Fibroblast of skin of back (primary cell): ENCODE data around the gene ARID3A.

Experiments used
- DNase-seq: peaks from one replicate; pipeline ENCODE4 v3.0.0-alpha.2; 2013

ARID3A gene

DNA sequence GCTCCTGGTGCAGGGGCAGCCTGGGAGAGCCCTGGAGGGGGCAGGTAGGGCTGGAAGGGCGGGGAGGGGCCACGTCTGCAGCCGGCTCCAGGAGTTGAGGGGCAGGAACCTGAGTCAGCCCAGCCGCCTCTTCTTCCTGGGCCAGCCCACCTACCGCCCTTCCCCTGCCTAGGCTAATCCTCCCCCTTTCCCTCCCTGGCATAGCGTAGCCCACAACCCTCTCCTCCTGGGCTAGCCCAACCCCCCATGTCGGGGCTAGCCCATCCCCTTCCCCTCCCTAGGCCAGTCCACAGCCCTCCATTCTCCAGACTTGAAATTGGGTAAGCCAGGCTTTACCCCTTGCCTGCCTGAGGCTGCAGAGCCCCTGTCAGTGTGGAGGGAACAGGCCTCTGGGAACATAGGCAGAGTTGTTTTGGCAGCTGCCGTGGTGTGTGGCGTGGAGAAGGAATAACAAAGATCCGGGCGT is 37.7 kb downstream of the ARID3A start:
- no peak for DNase-seq

DNA sequence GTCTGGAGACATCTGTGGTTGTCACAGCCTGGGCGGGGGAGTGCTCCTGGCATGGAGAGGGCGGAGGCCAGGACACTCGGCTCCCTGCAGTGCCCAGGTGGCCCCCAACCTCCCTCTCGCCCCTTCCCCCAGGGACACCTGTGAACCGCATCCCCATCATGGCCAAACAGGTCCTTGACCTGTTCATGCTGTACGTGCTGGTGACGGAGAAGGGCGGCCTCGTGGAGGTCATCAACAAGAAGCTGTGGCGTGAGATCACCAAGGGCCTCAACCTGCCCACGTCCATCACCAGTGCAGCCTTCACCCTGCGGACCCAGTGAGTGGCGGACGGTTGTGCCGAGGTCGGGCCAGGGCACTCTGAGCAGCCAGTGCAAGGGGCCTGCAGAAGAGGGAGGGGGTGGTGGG is 38.3 kb downstream of the ARID3A start:
- no peak for DNase-seq

DNA sequence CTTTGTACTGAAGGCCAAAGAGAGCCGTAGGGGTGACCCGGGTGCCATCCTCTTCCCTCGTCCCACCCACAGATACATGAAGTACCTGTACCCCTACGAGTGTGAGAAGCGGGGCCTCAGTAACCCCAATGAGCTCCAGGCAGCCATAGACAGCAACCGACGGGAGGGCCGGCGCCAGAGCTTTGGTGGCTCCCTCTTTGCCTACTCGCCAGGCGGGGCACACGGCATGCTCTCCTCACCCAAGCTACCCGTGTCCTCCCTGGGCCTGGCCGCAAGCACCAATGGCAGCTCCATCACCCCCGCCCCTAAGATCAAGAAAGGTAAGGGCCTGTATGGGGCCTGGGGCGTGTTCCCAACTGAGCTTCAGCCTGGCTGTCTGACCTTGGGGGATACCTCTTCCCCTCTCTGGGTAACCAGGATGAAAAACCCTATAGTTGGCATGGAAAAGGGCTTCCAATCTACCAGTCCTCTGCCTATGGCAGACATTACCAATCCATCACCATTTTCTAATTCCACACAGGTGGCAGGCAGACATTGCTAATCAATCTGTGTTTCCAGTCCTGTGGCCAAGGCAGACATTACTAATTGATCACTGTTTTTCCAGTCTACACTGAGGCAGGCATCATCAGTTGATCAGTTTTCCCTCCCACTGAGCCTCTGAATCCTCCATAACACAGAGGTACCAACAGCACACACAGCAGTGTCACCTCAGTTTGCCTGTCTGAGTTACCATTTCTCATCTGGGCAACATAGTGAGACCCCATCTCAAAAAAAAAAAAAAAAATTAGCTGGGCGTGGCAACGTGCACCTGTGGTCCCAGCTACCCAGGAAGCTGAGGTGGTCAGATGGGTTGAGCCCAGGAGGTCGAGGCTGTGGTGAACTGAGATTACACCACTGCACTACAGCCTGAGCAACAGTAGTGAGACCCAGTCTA is 39.2 kb downstream of the ARID3A start:
- no peak for DNase-seq

- DNase-seq: no peak
Measured at GRCh38 chr19:966485-967088, 40.8 kb downstream of the ARID3A start.

DNA sequence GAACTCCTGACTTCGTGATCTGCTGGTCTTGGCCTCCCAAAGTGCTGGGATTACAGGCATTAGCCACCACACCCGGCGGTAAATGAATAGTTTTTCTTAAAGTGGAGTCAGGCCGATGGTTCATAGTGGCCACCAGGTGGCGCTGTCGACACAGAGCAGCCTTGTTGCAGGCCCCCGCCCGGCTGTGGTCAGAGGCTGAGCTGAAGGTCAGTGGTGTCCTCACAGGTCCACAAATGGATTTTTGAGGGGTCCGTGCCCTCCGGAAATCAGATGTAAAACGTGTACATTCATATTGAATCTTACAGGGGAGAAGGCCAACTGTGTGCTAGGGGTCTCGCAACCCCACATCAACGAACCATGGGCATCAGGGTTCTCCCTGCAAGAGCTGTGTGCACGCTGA is 44.9 kb downstream of the ARID3A start:
- no peak for DNase-seq

DNA sequence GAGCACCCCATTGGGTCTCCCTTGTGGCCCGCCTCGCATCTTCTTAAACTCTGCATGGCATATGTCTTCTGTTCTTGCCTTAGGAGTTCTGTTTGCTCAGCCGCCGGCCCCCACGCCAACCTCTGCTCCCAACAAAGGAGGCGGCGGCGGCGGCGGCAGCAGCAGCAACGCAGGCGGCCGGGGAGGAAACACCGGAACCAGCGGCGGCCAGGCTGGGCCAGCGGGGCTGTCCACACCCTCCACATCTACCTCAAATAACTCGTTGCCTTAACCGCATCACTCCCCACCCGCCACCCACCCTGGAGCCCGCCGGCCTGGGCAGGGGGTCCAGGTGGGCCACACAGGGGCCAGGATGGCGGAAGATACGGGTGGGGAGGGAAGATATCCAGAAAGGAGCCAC is 46.0 kb downstream of the ARID3A start:
- DNase-seq: no peak

- DNase-seq: no peak
Measured at GRCh38 chr19:972281-972680, 46.4 kb downstream of the ARID3A start.

DNA sequence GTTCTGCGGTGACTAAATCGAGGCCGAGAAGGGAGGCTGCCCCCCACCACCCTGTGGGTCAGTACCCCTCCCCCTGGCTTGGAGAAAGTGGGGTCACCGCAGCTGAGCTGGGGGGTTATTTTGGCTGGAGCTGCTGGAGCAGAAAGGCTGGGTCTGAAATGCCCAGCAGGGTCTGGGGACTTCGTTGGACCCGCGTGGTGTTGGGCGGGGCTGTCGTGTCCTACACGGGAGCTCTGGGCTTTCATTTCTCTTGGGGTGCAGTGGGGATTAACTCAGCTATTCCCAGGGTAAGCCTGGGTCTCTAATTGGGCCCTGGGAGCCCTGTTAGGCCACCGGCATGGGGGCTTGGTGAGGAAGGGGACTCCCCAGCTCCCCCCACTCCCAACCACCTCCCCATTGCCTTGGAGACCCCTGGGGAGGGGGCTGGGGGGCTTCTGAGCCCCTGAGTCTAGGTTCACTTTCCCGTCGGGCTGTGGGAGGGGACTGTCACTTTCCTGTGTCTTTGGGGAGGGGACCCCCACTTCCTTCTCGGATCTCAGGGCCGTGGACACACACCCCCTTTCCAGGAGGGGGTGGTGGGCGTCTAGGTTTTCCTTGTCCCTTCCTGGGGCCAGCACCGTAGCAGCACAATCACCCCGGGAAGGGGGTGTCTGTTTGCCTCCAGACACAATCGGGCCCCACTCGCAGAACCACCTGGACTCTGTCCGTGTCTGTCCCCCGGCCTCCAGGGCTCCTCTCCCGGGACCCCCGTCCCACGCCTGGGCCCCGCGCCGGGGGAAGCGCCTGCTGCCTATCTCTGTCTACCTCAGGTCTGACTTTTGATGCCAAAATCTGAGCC is 48.1 kb downstream of the ARID3A start:
- DNase-seq: no peak

DNA sequence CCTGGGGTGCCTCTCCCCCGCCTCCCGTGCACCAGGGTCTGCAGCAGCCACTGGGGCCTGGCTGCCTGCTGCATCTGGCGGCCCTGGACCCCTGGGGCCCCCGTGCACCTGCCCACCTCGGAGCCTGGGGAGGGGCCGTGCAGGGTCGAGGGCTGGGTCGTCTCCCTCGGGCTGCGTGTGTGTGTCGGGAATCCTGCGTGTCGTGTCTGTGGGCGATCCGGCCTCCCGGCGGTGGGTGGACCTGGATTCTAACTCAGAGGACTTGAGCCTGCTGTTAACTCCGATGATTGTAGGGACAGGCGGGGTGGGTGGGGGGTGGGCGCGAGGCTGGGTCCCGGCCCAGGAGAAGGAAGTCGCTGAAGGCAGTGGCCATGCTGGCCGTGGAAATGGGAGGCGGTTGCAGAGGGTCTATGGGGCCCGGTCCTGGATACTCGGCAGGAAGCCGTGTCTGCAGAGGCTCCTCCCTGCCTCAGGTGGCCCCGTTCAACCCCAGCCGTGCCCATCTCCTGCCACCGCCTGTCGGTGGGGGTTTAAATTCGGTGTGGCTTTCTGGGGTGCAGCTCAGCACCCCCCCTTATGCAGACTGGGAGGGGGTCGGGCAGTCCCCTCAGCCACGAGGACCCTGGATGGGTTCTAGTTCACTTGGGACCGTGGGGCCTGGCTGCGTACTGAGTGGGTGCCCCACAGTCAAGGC is 48.9 kb downstream of the ARID3A start:
- no peak for DNase-seq

DNA sequence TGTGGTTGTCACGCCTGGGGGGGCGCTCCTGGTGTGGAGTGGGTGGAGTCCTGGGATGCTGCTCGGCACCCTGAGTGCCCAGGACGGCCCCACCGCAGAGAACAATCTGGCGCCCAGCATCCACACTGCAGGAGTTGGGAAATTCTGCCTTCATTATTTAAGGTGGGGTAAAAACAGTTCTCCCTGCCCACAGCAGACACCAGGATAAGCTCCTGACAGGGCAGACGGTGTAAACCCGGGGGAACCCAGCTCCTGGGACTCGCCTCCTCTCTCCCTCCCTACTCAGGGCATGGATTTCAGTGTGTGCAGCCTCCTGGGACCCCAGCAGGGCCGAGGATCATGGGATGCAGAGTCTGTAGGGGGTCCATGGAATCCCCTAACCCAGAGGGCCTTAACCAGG is 50.6 kb downstream of the ARID3A start:
- no peak for DNase-seq

DNA sequence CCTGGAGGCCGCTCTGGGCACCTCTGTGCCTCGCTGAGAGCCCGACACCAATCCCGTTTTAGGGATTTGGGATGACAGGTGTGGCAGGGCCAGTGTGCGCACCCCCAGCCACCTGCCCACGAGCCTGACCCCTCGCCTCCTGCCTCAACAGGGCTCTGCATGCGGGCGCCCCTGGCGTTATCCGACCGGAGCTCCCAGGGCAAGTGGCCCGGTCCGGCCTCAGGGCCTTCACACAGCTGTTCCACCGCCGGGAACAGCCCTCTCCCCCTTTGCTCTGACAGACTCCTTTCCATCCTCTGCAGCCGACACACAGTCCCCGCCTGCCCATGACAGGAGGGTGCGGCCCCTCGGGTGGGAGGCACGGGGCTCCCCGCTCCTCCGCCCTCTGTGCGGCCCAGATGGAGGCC is 51.2 kb downstream of the ARID3A start:
- no peak for DNase-seq

- DNase-seq: no peak
Measured at GRCh38 chr19:979318-979741, 53.5 kb downstream of the ARID3A start.

DNA sequence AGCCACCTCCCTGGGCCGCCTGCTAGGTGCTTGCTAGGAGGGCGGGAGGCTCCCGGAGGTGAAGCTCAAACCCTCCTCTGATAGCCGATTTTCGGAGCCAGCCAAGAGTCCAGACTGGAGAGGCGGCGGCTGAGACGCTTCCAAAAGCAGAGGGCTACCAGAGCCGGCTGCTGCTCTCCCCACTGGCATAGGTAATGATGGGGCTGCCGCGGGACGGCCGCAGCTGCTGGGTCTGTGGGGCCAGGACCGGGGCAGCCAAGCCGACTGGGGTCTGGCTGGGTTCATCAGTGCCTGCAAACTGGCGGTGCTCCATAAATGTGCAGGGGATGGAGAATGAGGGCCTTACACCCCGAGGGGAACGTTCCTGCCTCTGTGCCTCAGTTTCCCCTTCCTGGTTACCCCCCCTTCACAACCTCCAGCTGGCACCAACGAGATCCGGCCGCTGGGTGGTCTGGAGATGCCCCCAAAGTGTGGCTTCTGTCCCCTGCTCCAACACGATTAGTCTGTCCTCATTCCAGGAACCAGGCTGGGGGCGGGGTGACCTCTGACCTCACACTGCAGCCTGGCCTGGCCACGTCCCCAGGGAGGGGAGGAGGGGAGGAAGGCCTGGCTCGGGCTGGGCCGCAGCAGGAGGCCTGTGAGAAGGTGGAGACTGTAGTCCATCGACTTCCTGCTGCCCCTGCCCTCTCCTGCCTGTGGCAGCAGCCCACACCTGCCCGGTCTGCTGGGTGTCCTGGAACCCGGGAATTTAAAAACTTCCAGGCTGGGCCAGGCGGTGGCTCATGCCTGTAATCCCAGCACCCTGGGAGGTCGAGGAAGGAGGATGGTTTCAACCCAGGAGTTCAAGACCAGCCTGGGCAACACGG is 54.5 kb downstream of the ARID3A start:
- DNase-seq: no peak

GRCh38 chr19:982567-983170 is 56.8 kb downstream of the ARID3A start:
- DNase-seq: peak; percentile 54

- DNase-seq: peak; percentile 88
Measured at GRCh38 chr19:984165-984967, 58.5 kb downstream of the ARID3A start, which contains the start of gene WDR18. Gene WDR18 (plus strand): TSS chr19:984345. CDS start chr19:984354, 9 bp downstream.

GRCh38 chr19:986083-986482 is 60.2 kb downstream of the ARID3A start:
- DNase-seq: no peak

GRCh38 chr19:988081-988480 is 62.2 kb downstream of the ARID3A start:
- no peak for DNase-seq

DNA sequence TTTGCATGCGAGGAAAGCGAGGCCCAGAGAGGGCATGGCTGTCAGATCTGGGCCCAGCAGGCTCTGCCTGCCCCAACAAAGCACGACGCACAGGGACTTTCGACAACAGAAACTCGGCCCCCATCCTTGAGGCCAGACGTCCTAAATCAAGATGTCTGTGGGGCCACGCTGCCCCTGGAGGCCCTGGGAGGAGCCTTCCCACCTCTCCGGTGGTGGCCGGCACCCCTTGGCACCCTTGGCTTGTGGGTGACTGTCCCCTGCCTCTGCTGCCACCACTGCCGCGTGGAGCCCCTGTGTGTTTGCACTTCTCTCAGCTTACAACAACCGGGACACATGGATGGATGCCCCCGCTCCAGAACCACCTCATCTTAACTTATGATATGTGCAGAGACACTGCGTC is 62.7 kb downstream of the ARID3A start:
- DNase-seq: no peak

- no peak for DNase-seq
Measured at GRCh38 chr19:989381-990081, 63.7 kb downstream of the ARID3A start.
